22Rv1 (cell line): ENCODE data around the gene DRD4.
"Not testable (repeated sequence)": the region's sequence is repeated elsewhere in the genome, so short reads cannot be mapped to it uniquely, and the experiment has no call there.

Source experiments
- CTCF ChIP-seq: fragments of 450-650 bp; IDR thresholded peaks from 2 replicates; pipeline ENCODE4 v1.5.1; 2017; ENCODE audit warnings: mild to moderate bottlenecking
- ZFX ChIP-seq: fragments of 450-650 bp; IDR thresholded peaks from 2 replicates; pipeline ENCODE4 v1.6.1; 2017; ENCODE audit warnings: antibody characterized with exemption, borderline replicate concordance

GRCh38 chr11:654444-654843 is 17.4 kb downstream of the DRD4 start:
- not testable (repeated sequence) for TF ChIP-seq CTCF, ZFX
